HS-27A (cell line): Measurements from ENCODE around the gene RAP1GAP.

Experiments used
- DNase-seq: peaks from one replicate; pipeline ENCODE4 v3.0.0-alpha.2; 2012; ENCODE audit warnings: low read depth, missing footprints

RAP1GAP gene

GRCh38 chr1:21669258-21670058 is at the start of gene RAP1GAP:
Gene RAP1GAP, minus strand, starts transcription at chr1:21669357. Its CDS starts 49,325 bp downstream, at chr1:21620032.
- DNase-seq = no peak

GRCh38 chr1:21716169-21716568 is 47.0 kb upstream of the RAP1GAP start:
- no peak for DNase-seq

GRCh38 chr1:21707891-21708290 is 38.7 kb upstream of the RAP1GAP start:
- DNase-seq = no peak

DNA sequence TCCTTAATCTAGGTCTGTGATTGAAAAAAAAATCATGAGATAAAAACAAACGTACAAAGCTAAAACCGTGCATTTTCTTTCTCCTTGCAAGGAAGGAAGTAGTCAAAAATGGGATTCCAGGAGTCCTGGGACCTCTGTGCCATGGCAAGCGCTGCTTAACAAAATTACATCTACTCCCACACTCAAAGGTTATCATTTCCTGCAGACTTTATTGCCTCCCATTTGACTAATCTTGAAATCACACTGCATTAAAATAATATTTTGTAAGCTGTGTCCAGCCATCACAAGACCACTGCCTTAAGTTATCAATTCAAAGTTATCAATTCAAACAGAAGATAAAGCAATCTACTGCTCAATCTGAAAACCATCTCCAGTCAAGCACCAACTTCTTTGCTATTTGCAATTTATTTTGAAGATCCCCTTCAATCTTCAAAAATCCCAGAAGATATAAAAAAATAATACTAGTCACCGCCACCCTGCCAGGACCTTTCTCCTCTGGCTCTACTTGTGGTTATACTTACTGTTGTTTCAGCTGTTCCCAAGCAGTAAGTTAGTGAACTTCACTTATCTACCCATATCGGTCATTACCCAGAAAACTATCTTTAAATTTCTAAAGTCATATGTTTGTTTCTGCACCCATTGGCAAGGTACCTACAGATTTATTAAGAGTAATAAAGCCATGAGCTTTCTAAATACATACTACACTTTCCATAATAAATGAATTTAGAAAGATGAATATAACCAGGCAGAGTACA is 38.1 kb upstream of the RAP1GAP start:
- no peak for DNase-seq

GRCh38 chr1:21706151-21706835 is 37.1 kb upstream of the RAP1GAP start:
- no peak for DNase-seq

DNA sequence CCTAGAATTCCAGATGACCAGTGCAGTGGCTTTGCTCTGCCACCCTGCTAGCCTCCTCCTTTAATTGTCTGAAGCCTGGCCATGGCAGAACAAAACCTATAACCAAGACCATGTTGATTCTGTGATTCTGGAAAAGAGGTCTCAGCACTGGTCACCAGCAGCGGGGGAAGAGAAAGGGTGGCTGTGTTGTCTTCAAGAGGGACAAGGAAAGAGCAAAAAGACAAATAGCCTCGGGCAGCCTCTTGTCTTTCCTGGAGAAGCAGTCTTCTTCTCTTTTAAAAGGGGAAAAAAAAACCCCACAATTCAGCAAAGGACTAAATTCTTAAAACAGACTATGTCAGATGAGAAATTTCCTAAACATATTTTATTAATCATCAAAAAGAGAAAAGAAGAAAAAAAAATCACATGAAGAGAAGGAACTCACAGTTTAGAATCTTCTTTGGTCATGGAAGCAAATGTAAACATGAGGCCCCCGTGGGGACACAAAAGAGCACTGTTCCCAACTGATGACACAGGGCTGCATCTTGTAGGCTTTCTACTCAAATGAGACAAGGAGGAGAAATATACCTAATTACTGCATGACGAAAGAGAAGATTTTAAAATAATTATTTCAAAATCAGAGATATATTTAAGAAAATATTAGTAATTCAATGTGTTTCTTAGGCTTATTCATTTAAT is 36.3 kb upstream of the RAP1GAP start:
- no peak for DNase-seq

DNA sequence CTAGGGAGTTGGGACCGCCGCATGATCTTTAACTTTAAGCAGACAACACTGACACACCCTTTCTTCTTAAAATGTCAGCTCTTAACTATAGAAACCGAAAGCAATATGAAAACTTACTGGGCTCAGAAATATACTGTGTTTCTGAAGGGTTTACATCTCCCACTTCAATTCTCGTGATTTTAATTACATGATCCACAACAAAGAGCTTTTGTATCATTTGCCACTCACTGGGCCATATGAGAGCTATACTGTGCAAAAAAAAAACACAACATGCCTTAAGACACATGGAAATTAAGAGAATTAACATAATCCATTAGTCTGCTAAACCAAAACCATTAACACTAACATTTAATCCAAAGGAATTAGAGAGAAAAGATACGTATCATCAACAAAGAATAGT is 35.0 kb upstream of the RAP1GAP start:
- DNase-seq = no peak

DNA sequence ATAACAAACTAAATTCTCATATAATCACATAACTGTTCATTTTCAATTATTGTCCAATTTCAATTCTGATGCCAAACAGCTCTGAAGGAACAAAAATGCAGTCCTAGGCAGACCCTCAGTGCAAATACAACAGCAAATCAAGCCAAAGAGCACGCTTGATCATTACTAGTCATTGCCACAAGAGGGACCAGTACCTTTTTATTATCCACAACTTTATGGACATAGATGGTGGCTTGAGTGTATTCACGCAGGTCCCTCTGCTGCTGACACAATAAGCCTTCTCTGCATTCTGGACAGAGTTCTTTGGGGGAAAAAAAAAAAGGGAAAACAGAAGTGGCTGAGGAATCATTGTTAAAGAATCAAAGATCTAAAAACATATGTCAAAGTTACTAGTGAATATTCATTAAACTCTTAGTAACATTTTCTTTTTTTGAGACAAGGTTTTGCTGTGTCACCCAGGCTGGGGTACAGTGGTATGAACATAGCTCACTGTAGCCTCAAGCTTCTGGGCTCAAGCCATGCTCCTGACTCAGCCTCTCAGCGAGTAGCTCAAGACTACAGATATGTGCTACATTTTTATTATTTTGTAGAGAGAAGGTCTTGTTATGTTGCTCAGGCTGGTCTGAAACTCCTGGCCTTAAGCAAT is 34.3 kb upstream of the RAP1GAP start:
- DNase-seq = no peak

- no peak for DNase-seq
Measured at GRCh38 chr1:21702780-21703179, 33.6 kb upstream of the RAP1GAP start.

DNA sequence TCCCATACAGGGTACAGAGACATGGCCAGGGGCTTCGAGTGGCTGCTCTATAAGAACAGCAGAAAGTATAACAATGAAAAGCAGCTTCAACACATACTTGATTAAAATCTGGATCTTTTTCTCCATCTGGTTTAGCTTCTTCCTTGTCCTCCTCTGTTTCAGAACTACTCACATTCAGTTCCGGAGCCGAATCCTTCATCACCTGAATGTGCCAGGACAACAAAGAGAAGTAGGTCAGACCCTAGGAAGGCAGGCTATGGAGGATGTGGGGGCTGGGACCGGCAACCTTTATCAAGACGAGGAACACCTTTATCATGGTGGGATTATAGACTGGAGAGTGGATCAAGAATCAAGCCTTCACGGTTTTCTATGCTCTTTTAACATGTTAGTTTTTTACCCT is 32.2 kb upstream of the RAP1GAP start:
- no peak for DNase-seq

DNA sequence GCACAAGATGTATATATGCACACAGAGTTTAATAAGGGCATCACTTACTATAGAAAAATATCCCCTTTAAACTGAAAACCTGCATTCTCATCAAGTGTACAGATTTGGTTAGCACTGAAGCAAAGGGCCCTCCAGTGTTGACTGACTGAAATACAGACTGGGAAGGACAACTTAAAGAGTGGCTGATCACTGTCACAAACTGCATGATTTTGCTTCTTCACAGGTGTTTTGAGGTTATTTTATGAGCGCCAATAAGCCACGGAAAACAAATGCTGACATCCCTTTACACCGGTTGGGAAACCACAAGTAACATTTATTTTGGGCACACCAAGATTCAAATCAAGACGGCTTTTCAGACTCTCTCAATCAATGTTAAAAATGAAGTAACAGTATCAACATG is 30.9 kb upstream of the RAP1GAP start:
- no peak for DNase-seq

DNA sequence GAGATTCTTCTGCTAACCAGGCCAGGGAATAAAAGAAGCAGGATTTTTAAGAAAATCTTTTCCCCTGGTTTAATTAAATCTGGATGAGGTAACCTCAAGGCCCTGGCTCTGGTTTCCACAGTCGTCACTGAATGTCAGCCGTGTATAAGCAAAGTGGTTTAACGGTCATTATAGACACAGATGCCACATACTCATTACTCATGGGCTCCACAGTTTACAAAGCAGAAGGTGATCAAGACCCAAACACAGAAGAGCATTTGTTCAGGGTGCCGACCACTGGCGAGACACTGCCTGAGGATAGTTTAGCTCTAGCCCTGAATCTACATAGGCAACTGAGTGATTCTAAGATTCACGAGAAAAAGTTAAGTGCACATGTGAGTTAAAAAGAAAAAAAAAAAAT is 27.8 kb upstream of the RAP1GAP start:
- DNase-seq = no peak

DNA sequence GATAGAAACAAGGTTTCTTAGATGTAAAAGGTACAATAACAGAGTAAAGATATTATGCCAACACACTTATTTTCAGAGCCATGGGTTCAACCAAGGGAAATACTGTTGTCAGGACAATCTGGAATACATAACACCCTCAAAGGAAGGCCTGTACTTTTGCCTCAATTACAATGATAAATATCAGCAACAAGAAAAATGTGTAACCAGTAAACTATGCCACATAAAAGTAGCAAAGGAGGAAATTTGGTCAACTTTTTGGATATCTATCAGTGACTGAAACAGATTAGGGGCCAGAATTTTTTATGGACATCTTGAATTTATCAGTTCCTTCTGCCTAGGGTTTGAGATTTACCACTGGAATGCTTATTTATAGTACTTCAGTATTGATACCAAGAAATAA is 24.6 kb upstream of the RAP1GAP start:
- no peak for DNase-seq

DNA sequence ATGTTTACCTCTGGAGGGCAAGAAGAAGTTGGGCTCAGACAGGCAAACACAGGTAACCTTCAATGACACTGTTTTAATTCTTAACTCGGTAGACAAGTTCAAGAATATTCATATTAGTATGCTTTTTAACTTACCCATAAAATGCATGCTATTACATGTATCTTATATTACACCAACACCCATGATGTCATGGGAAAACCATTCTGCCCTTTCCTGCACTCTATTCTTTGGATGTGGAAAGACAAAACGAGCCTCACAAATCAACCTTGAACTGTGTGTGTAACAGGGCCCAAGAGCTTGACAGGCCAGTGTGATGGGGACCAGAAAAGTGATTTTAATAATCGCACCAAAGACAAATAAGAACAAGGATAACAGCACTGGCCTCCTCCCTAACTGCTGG is 22.6 kb upstream of the RAP1GAP start:
- no peak for DNase-seq

DNA sequence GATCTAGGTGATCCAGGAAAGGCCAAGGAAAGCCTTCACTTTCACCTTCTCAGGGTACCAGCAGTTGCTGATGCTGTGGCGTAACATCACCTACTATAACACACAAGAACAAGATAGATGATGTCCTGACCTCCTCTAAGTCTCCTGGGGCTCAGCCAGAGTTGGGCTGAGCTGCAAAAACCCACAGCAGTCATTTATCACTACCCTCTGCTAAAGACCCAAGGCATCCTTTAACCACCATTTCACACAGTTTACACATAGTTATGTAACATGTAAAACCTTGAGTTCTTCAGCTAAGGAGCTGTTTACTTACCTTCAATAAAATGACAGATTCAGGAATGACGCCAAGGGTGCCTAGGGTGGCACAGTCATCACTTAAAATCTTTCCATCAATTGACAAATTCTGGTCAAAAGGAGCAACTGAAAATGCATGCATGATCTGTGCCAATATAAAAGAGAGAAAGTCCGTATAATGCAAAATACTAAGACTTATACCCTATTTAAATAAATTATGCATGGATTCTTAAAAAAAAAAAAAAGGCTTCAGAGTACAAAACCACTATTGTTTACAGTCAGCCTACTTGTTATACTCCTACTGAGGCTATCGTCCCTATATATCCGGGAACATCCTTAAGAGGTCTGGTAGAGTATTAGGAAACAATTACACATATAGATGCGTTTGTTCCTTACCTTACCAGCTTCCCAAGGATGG is 20.7 kb upstream of the RAP1GAP start:
- DNase-seq = no peak

- no peak for DNase-seq
Measured at GRCh38 chr1:21687081-21687529, 17.9 kb upstream of the RAP1GAP start.

- DNase-seq = no peak
Measured at GRCh38 chr1:21685946-21686678, 17.0 kb upstream of the RAP1GAP start.

DNA sequence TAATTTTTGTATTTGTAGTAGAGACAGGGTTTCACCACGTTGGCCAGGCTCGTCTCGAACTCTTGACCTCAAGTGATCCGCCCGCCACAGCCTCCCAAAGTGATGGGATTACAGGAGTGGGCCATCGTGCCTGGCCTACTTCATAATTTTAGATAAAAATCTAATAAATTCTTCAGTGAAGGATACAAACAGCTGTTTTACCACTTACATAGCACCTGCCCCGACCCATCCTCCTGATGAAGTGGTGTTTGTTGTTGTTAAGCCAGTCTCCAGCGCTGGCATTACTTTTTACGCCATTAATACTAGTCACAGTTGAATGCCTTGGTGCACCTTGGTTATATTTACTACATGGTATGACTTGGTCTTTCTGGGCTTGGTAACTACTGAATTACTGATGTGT is 12.3 kb upstream of the RAP1GAP start:
- DNase-seq = no peak

DNA sequence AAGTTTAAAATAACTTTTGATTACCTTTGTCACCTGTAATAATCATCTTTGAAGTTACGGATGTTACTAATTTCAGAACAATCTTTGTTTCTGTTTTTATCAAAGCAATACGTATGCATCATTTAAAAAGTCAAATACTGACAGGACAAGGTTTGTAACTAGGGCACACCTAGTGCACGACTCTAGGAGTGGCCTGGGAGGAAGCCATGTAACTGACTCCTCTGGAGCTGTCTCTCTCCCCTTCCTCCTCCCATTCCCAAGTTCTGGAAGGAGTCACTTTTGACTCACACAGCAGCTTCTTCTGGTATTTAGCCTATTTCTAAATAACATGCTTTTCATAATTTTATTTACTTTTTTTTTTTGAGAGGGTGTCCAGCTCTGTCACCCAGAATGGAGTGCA is 11.8 kb upstream of the RAP1GAP start:
- no peak for DNase-seq

GRCh38 chr1:21680381-21680780 is 11.2 kb upstream of the RAP1GAP start:
- DNase-seq = no peak
